HepG2 (cell line): ENCODE data around the gene SRSF1. TPM values are rescaled to one million over a fixed set of nuclear protein-coding genes. Genes with fewer than 3 reads are reported as not detected.

Experiments
- FLYWCH1 ChIP-seq: sonication (generic); formaldehyde crosslinking; IDR thresholded peaks from 2 replicates; pipeline ENCODE4 v1.8.1; 2023; ENCODE audit warnings: mild to moderate bottlenecking, missing genetic modification reagents
- HMG20A ChIP-seq: IDR thresholded peaks from 2 replicates; pipeline ENCODE4 v1.6.1; 2016; ENCODE audit warnings: borderline replicate concordance
- JARID2 ChIP-seq: sonication (generic); formaldehyde crosslinking; IDR thresholded peaks from 2 replicates; pipeline ENCODE4 v1.8.1; 2023; ENCODE audit warnings: missing genetic modification reagents, inconsistent platforms; ENCODE audit not compliant: insufficient replicate concordance
- MIER2 ChIP-seq: IDR thresholded peaks from 2 replicates; pipeline ENCODE4 v1.6.1; 2016; ENCODE audit warnings: missing biosample characterization, missing genetic modification reagents
- RARA ChIP-seq: IDR thresholded peaks from 2 replicates; pipeline ENCODE4 v1.6.1; 2016; ENCODE audit warnings: missing genetic modification reagents, missing compliant biosample characterization
- SP1 ChIP-seq, 2 experiments: fragments of 450-650 bp in 1 of 2; sonication (generic) in 1 of 2; formaldehyde crosslinking in 1 of 2; IDR thresholded peaks; 2 replicates each; pipeline versions ENCODE4 v1.4.0 to v1.6.1; 2016 to 2020; ENCODE audit warnings: missing genetic modification reagents in 1 of 2
- ZBTB7A ChIP-seq: sonication (generic); formaldehyde crosslinking; IDR thresholded peaks from 2 replicates; pipeline ENCODE4 v1.8.0; 2022; ENCODE audit warnings: mild to moderate bottlenecking, missing genetic modification reagents
- ZFP37 ChIP-seq: sonication (generic); formaldehyde crosslinking; IDR thresholded peaks from 2 replicates; pipeline ENCODE4 v1.4.0; 2020; ENCODE audit warnings: missing genetic modification reagents, borderline replicate concordance
- ZNF282 ChIP-seq: fragments of 450-650 bp; IDR thresholded peaks from 2 replicates; pipeline ENCODE4 v1.6.1; 2018; ENCODE audit not compliant: partially characterized antibody
- ZNF33A ChIP-seq: sonication (generic); formaldehyde crosslinking; IDR thresholded peaks from 2 replicates; pipeline ENCODE4 v1.5.1; 2020; ENCODE audit warnings: missing genetic modification reagents, mild to moderate bottlenecking, moderate library complexity, borderline replicate concordance
- ZNF431 ChIP-seq: sonication (generic); formaldehyde crosslinking; IDR thresholded peaks from 2 replicates; pipeline ENCODE4 v1.9.0; 2022; ENCODE audit warnings: missing genetic modification reagents, low read depth, mild to moderate bottlenecking, borderline replicate concordance
- ZNF460 ChIP-seq: sonication (generic); formaldehyde crosslinking; IDR thresholded peaks from 2 replicates; pipeline ENCODE4 v1.5.1; 2020; ENCODE audit warnings: missing genetic modification reagents, mild to moderate bottlenecking, borderline replicate concordance
- ZNF562 ChIP-seq: sonication (generic); formaldehyde crosslinking; IDR thresholded peaks from 2 replicates; pipeline ENCODE4 v1.8.0; 2022; ENCODE audit warnings: missing genetic modification reagents, borderline replicate concordance
- ZNF577 ChIP-seq: sonication (generic); formaldehyde crosslinking; IDR thresholded peaks from 2 replicates; pipeline ENCODE4 v1.4.0; 2020; ENCODE audit warnings: mild to moderate bottlenecking, low read depth, missing genetic modification reagents, borderline replicate concordance
- ZNF678 ChIP-seq: sonication (generic); formaldehyde crosslinking; IDR thresholded peaks from 2 replicates; pipeline ENCODE4 v1.4.0; 2020; ENCODE audit warnings: mild to moderate bottlenecking, missing genetic modification reagents
- ZNF737 ChIP-seq: sonication (generic); formaldehyde crosslinking; IDR thresholded peaks from 2 replicates; pipeline ENCODE4 v1.5.0; 2020; ENCODE audit warnings: missing genetic modification reagents, mild to moderate bottlenecking, borderline replicate concordance
- ZNF850 ChIP-seq: sonication (generic); formaldehyde crosslinking; conservative IDR thresholded peaks from 2 replicates; pipeline ENCODE4 v1.9.0; 2021; ENCODE audit warnings: mild to moderate bottlenecking, missing genetic modification reagents
- polyA plus RNA-seq, 8 experiments: library from polyadenylated mRNA; depleted of rRNA in 3 of 8; stranded (reverse) in 7 of 8; unstranded in 1 of 8; fragments of >200 nt; fragmentation: Illumina TruSeq in 4 of 8; extraction: Trizol in 4 of 8; gene quantifications; 2 replicates each; pipeline versions ENCODE4 v1.2.1 to v1.2.3, GENCODE V29; 2011 to 2016; ENCODE audit warnings: low read depth in 4 of 8, missing spikeins in 1 of 8, mixed read lengths in 1 of 8; ENCODE audit not compliant: insufficient read depth in 1 of 8
- total RNA-seq, 5 experiments: library from RNA; depleted of rRNA; stranded (reverse); fragments of >200 nt; fragmentation: Illumina TruSeq; extraction: Trizol; gene quantifications; 2 replicates each; pipeline ENCODE4 v1.2.3, GENCODE V29; 2016; ENCODE audit warnings: low read depth in 1 of 5
- TF ChIP-seq, protein P1 (sequence below): sonication (generic); formaldehyde crosslinking; IDR thresholded peaks from 2 replicates; pipeline ENCODE4 v1.9.0; 2021; ENCODE audit warnings: mild to moderate bottlenecking, missing genetic modification reagents
- TF ChIP-seq, protein P2 (sequence below): sonication (generic); formaldehyde crosslinking; IDR thresholded peaks from 2 replicates; pipeline ENCODE4 v1.5.0; 2020; ENCODE audit warnings: missing genetic modification reagents, mild to moderate bottlenecking, borderline replicate concordance
- TF ChIP-seq, protein P3 (sequence below): sonication (generic); formaldehyde crosslinking; IDR thresholded peaks from 2 replicates; pipeline ENCODE4 v1.4.0; 2020; ENCODE audit warnings: mild to moderate bottlenecking, low read depth, missing genetic modification reagents

The SRSF1 gene
- total and polyA plus RNA-seq, 2 of the 13 experiments (the other 11 are each of a cell fraction or from before 2014, with no cell fraction given), result 142 to 445 TPM

DNA sequence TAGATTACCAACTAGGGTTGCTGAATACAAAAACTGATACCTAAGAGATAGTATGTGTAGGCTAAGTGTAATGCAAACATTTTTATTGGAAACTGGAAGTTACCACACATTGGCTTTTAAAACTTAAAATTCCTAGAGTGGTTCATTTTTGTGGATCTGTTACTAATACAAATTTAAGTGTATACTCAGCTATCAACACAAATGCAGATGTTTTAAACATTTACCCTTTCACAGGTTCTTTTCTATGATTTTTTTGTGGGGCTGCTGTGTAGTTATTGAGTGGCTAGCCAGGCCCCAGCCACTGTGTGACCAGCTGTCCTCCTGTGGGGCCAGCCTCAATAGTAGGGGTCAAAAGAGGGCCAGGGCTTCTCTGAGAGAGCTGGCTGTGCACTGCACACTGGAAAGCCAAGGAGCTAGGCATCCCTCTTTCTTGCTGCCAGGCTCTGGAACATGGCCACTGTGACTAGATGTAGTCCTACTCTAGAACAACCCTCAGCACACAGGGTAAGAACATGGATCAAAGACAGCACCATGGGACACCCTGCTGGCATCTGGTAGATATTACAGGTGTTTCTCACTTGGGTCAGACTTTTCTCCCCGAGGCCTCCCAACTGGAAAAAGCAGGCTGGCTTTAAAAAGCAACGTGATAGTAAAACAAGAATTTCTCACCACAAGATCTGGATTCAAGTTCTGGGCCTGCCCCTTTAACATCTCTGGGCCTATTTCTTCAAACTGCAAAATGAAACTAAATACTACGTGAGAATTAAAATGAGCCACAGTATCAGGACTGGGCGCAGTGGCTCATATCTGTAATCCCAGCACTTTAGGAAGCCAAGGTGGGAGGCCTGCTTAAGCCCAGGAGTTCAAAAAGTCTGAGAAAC, 11.7 kb downstream of the SRSF1 start (continued):
- TF ChIP-seq ZNF737 (CRISPR knock-in tag) (no peak), ZNF282 (no peak), ZNF431 (CRISPR knock-in tag) (no peak), ZNF460 (no peak), ZNF678 (no peak), ZNF33A (CRISPR knock-in tag) (no peak), FLYWCH1 (no peak), ZFP37 (CRISPR knock-in tag) (no peak), ZNF577 (no peak), HMG20A (CRISPR knock-in tag) (no peak), ZBTB7A (CRISPR knock-in tag) (no peak), SP1 (IDR thresholded peaks at IDR 0.05) (no peak), SP1 (CRISPR knock-in tag; IDR thresholded peaks at IDR 0.05) (0 out of 2 replicates have a peak, but pooled peaks have one; percentile 29), JARID2 (CRISPR knock-in tag) (no peak), MIER2 (CRISPR knock-in tag) (0 out of 2 replicates have a peak, but pooled peaks have one; percentile 37), ZNF562 (CRISPR knock-in tag) (no peak), ZNF850 (no peak), RARA (no peak)
- TF ChIP-seq, protein P1, sequence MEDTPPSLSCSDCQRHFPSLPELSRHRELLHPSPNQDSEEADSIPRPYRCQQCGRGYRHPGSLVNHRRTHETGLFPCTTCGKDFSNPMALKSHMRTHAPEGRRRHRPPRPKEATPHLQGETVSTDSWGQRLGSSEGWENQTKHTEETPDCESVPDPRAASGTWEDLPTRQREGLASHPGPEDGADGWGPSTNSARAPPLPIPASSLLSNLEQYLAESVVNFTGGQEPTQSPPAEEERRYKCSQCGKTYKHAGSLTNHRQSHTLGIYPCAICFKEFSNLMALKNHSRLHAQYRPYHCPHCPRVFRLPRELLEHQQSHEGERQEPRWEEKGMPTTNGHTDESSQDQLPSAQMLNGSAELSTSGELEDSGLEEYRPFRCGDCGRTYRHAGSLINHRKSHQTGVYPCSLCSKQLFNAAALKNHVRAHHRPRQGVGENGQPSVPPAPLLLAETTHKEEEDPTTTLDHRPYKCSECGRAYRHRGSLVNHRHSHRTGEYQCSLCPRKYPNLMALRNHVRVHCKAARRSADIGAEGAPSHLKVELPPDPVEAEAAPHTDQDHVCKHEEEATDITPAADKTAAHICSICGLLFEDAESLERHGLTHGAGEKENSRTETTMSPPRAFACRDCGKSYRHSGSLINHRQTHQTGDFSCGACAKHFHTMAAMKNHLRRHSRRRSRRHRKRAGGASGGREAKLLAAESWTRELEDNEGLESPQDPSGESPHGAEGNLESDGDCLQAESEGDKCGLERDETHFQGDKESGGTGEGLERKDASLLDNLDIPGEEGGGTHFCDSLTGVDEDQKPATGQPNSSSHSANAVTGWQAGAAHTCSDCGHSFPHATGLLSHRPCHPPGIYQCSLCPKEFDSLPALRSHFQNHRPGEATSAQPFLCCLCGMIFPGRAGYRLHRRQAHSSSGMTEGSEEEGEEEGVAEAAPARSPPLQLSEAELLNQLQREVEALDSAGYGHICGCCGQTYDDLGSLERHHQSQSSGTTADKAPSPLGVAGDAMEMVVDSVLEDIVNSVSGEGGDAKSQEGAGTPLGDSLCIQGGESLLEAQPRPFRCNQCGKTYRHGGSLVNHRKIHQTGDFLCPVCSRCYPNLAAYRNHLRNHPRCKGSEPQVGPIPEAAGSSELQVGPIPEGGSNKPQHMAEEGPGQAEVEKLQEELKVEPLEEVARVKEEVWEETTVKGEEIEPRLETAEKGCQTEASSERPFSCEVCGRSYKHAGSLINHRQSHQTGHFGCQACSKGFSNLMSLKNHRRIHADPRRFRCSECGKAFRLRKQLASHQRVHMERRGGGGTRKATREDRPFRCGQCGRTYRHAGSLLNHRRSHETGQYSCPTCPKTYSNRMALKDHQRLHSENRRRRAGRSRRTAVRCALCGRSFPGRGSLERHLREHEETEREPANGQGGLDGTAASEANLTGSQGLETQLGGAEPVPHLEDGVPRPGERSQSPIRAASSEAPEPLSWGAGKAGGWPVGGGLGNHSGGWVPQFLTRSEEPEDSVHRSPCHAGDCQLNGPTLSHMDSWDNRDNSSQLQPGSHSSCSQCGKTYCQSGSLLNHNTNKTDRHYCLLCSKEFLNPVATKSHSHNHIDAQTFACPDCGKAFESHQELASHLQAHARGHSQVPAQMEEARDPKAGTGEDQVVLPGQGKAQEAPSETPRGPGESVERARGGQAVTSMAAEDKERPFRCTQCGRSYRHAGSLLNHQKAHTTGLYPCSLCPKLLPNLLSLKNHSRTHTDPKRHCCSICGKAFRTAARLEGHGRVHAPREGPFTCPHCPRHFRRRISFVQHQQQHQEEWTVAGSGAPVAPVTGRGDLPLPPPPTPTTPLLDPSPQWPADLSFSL (CRISPR knock-in tag), result no peak
- TF ChIP-seq, protein P2, sequence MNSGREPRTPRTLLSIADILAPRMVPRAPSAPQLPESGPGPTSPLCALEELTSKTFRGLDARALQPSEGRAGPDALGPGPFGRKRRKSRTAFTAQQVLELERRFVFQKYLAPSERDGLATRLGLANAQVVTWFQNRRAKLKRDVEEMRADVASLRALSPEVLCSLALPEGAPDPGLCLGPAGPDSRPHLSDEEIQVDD (CRISPR knock-in tag), result no peak
- TF ChIP-seq, protein P3, sequence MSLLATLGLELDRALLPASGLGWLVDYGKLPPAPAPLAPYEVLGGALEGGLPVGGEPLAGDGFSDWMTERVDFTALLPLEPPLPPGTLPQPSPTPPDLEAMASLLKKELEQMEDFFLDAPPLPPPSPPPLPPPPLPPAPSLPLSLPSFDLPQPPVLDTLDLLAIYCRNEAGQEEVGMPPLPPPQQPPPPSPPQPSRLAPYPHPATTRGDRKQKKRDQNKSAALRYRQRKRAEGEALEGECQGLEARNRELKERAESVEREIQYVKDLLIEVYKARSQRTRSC (CRISPR knock-in tag), result no peak
